Spleen (tissue), 7 donors: ENCODE data around the gene KRT78.

Experiments used
- POLR2A ChIP-seq, 3 donors: fragments of 450-650 bp; IDR thresholded peaks; one replicate each; pipeline ENCODE4 v1.5.1; 2017; ENCODE audit warnings: antibody characterized with exemption in 3 of 3, mild to moderate bottlenecking in 1 of 3
- POLR2AphosphoS5 ChIP-seq, 3 donors: sonication (generic); formaldehyde crosslinking; IDR thresholded peaks; one replicate each; pipeline ENCODE4 v1.5.1; 2017; ENCODE audit warnings: antibody characterized with exemption in 3 of 3
- TF ChIP-seq, protein P1 (sequence below), 11 experiments: fragments of 200-600 bp in 7 of 11; fragments of 450-650 bp in 4 of 11; sonication (generic) in 4 of 11; IDR thresholded peaks in 8 of 11; conservative IDR thresholded peaks in 3 of 11; 1 replicate in 7 of 11; 2 replicates in 4 of 11; pipeline versions ENCODE4 v1.4.0 to v1.8.0; 2016 to 2021; ENCODE audit warnings: antibody characterized with exemption in 11 of 11, inconsistent platforms in 4 of 11, mild to moderate bottlenecking in 1 of 11
- donor health status: DM: no; HTN: no; CAD: no; lungs with moderate emphysema.
- donor health status: DM: no; HTN: no; CAD: no.
- donor health status: DM: no; HTN: no; CAD: no.

DNA sequence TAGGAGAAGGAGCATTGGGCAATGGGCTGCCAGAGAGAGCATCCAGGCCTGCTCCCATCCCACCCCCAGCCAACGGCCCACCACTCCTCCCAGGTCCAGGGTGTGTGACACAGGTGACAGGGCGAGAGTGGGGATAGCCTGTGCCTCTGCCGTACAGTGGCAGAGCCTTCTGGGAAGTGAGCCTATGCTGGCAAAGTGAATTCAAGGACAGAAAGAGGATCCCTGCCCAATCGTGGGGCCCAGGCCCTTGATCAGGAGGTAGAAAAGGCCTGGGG lies 14.1 kb downstream of the KRT78 start:
- TF ChIP-seq, protein P1, sequence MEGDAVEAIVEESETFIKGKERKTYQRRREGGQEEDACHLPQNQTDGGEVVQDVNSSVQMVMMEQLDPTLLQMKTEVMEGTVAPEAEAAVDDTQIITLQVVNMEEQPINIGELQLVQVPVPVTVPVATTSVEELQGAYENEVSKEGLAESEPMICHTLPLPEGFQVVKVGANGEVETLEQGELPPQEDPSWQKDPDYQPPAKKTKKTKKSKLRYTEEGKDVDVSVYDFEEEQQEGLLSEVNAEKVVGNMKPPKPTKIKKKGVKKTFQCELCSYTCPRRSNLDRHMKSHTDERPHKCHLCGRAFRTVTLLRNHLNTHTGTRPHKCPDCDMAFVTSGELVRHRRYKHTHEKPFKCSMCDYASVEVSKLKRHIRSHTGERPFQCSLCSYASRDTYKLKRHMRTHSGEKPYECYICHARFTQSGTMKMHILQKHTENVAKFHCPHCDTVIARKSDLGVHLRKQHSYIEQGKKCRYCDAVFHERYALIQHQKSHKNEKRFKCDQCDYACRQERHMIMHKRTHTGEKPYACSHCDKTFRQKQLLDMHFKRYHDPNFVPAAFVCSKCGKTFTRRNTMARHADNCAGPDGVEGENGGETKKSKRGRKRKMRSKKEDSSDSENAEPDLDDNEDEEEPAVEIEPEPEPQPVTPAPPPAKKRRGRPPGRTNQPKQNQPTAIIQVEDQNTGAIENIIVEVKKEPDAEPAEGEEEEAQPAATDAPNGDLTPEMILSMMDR (IDR thresholded peaks at IDR 0.05 in 8 of 11, conservative IDR thresholded peaks at IDR 0.05 in 3 of 11), result no peak
- no peak for TF ChIP-seq POLR2AphosphoS5 (IDR thresholded peaks at IDR 0.05)
- TF ChIP-seq POLR2A (IDR thresholded peaks at IDR 0.05), result no peak
